GM21619 (cell line): Measurements from ENCODE around the gene SMARCAL1.
"Not testable (repeated sequence)": the region's sequence is repeated elsewhere in the genome, so short reads cannot be mapped to it uniquely, and the experiment has no call there.

Experiments used
- ATAC-seq: cut with Tn5 transposase; IDR thresholded peaks from one replicate; pipeline ENCODE4 v1.9.1; 2021; ENCODE audit not compliant: unreplicated experiment

The SMARCAL1 gene

GRCh38 chr2:216499641-216500218 is 87.4 kb downstream of the SMARCAL1 start:
- ATAC-seq, result no peak

DNA sequence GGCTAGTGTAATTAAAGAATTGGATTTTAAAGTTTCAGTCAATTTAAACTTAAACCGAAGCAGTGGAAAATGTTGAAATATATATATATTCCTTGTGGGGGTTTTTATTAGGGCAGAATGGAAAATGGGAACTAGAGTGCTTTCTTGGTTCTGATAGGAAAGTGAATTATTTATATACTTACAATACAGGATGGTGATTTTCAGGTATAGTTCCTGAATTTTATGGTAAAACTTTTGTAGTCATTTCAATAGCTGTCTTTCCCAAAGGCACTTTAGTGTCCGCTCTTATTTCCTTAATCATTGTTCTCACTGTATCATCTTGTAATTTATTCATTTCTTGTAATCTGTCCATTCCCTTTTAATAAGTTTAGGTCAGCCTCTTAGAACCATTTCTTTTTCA is 88.3 kb downstream of the SMARCAL1 start:
- ATAC-seq, result no peak

- no peak for ATAC-seq
These were observed 89.6 kb downstream of the SMARCAL1 start for GRCh38 chr2:216501854-216502253.

DNA sequence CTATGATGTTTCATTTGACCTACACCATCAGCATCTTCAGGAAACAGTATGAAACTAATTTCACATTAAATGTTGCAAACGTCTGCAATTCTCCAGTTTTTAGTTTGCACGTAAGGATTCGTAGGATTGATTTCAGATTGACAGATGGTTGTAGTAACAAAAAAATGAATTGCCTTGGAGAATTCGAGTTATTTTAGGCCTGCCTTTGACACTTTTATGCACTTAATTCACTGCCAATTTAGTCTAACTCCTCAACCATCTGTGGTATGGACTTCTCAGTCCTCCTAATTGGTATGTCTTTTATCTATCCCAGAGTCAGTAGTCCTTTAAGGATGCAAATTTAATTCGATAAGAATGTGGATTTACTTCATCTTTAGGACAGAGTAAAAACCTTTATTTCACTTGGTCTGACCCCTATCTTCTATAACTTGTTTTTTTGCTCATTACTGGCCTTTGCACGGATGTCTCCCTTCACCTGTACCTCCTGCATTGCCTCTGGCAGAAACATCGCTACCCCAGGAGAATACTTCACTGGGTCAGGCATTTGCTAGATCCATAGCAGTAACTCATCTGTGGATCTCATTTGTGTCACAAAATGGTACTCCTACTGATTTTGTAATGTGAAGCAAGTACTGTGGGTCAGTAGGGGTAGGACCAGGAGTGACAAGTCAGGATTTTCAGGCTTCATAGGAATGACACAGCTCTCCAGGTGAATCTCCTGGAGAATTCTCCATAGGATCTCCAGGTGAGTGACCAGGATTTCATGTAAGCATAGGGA is 90.3 kb downstream of the SMARCAL1 start:
- no peak for ATAC-seq

DNA sequence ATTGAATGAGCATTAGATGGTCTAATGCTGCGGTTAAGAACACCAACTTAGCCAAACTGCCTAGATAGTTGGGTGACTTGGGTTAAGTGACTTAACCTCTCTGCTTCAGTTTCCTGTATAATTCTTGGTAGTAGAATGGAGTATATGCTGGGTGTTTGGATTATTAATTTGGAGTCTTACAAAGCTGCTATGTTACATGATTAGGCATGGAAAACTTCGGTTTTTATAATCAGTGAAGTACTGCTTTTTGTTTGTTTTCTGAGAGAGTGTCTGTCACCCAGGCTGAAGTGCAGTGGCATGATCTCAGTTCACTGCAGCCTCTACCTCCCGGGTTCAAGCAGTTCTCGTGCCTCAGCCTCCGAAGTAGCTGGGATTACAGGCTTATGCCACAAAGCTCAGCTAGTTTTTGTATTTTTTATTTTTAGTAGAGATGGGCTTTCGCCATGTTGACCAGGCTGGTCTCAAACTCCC is 90.9 kb downstream of the SMARCAL1 start:
- no peak for ATAC-seq

DNA sequence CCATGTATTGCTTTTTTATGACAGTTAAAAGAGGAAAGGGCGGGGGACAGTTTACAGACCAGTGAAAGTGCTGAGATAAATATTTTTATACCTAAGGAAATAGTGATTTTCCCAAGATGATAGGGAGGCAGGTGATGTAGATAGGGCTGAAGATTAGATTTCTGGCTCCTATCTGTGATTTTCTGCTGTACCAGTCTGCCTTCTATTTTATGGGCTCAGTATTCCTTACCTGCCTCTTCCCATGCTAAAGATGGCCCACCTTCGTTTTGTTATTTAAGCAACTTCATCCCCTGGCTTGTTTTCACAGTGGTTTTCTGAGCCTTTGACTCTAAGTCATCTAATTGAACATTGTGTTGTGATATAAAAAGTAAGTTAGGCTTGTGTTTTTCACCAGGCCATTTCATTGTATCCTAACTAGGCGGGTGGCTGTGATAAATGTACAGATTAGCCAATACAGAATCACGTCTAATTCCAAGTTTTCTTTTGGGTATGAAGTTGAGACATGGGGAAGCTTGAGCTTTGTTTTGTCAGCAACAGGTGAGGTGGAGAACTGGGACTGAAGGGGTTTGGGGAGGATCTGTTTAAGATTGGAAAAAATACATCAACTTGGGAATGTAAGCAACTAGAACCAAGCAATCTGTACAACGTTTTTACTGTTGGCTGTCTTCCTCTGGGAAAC is 91.6 kb downstream of the SMARCAL1 start:
- no peak for ATAC-seq

GRCh38 chr2:216504376-216504762 is 92.1 kb downstream of the SMARCAL1 start:
- ATAC-seq, result no peak

DNA sequence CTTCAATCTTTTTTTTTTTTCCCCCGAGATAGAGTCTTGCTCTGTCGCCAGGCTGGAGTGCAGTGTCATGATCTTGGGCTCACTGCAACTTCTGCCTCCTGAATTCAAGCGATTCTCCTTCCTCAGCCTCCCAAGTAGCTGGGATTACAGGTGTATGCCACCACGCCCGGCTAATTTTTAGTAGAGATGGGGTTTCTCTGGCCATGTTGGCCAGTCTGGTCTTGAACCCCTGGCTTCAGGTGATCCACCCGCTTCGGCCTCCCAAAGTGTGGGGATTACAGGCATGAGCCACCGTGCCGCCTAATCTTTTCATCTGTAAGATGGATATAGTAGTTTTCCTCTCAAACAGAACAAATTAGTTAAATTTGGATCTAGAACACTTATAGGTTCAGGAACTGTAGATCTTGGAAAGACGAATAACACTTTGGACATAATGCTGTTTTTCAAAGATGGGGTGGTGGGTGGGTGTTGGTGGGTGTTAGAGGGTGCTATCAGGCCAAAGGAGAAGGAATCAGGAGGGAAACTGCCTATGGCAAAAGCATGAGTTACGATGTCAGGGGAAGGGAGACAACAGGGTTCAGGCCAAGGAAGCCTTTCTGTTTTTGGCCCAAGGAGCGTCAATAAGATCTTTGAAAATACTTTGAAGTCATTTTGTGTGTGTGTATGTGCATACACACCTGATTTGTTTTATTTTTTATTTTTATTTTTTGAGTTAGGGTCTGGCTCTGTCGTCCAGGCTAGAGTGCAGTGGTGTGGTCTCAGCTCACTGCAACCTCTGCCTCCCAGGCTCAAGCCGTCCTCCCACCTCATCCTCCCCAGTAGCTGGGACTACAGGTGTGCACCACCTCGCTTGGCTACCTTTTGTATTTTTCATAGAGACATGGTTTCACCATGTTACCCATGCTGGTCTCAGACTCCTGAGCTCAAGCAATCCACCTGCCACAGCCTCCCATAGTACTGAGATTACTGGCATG is 93.1 kb downstream of the SMARCAL1 start:
- ATAC-seq, result no peak

- no peak for ATAC-seq
These were observed 95.2 kb downstream of the SMARCAL1 start for GRCh38 chr2:216507220-216508160.

DNA sequence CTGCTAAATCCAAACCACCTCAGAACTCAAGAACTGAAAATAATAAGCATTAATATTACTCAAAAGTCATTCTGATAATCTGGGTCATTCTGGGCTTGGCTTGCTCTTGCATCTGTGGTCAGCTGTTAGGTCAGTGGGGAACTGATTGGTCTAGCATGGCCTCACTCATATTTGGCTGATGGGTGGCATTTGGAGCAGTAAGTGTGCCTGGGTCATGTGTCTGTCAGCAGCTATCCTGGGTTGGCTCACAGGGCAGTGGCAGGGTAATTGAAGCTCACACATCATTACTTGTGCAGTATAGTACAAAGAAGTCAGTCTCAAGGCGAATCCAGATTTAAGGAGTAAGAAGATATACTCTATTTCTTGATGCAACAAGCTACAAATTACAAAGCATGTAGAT is 95.9 kb downstream of the SMARCAL1 start:
- ATAC-seq, result no peak

GRCh38 chr2:216516730-216517350 is 104.6 kb downstream of the SMARCAL1 start:
- ATAC-seq, result no peak

- no peak for ATAC-seq
These were observed 105.4 kb downstream of the SMARCAL1 start for GRCh38 chr2:216517447-216518225.

DNA sequence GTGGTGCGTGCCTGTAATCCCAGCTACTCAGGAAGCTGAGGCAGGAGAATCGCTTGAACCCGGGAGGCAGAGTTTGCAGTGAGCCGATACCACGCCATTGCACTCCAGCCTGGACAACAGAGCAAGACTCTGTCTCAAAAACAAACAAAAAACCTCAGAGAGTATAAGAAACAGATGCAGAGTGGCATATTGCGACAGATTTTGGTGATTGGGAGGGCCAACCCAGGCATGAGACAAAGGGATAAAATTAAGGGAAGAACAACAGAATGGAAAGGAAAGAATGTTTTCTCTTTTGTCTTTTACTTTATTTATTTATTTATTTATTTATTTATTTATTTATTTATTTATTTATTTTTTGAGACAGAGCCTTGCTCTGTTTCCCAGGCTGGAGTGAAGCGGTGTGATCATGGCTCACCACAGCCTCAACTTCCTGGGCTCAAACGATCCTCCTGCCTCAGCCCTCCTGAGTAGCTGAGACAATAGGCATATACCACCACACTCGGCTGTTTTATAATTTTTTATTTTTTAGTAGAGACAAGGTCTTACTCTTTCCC is 106.4 kb downstream of the SMARCAL1 start:
- not testable (repeated sequence) for ATAC-seq

- ATAC-seq, result peak; percentile 69
These were observed 107.0 kb downstream of the SMARCAL1 start for GRCh38 chr2:216519154-216519762.

GRCh38 chr2:216520112-216520511 is 107.8 kb downstream of the SMARCAL1 start:
- ATAC-seq, result no peak

GRCh38 chr2:216522892-216523502 is 110.7 kb downstream of the SMARCAL1 start:
- no peak for ATAC-seq

DNA sequence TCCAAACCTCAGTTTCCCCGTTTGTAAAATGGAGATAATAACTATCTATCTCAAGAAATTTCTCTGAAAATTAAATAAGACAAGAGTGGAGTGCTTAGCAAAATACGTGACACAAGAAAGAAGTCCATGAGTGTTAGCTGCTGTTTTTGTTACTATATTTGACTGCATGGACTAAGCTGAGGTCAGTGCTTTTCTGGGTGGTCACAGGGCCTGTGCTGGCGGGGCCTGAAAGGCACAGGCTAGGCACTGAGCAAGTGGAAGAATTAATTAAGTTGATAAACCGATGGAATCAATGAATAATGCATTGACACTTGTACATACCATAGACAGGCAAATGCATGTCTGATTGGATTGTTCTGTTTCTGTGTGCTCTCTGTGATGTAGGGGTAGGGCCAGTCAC is 113.7 kb downstream of the SMARCAL1 start:
- ATAC-seq, result no peak
